EH (cell line): ENCODE measurements around the gene GABARAP.

Source experiments
- DNase-seq: peaks from one replicate; pipeline ENCODE4 v3.0.0-alpha.2; 2015; ENCODE audit warnings: low read depth

Gene GABARAP

GRCh38 chr17:7205561-7205960 lies 36.7 kb downstream of the GABARAP start:
- DNase-seq = no peak

GRCh38 chr17:7204828-7205461 lies 37.3 kb downstream of the GABARAP start:
- peak; percentile 81 for DNase-seq

GRCh38 chr17:7204336-7204735 lies 37.9 kb downstream of the GABARAP start:
- DNase-seq = no peak

DNA sequence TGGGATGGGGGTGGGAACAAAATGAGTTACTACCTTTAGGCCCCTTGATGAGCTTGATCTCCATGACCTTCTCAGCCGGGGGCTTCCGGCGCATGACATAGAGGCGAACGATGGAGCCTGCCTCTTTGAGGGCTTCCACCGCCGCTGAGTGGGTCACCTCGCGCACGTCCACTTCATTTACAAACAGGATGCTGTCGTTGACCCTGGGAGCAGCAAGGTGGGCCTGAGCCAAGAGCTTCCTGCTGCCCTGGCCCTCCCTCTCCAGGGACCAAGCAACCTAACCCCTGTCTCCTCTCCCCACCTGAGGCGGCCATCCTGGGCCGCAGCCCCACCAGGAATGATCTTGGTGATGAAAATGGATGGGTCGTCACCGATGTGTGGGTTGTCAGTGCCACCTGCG lies 38.9 kb downstream of the GABARAP start:
- no peak for DNase-seq

DNA sequence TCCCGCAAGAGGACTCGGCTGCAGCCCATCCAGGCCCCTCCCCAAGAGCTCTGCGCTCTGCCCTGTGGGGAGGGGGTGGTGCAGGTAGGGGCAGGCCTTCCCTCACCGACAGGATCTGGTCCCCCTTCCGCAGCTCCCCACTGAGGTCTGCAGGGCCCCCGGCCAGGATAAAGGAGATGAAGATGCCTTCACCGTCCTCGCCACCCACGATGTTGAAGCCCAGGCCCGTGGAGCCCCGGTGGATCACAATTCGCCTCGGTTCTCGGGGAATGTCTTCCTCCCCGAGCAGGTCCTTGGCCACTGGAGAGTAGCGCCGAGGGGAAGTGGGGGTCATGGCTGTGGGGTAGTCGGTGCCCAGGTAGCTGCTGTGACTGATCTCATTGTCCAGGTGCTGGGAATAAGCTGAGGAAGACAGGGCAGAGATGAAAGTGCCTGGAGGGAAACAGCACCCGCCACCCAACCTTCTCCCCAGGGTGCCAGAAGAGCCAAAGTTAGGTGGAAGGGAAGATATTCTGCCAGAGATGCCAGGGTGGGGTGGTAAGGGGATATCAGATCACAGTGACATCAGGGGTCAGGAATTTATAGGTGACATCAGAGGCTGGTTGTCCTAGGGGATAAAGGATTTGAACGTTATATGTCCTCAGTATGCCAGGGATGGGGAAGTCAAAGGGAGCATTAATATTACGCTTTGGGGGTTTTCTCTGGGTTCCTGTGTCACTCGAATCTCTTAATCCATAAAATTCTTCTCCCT lies 45.4 kb downstream of the GABARAP start:
- no peak for DNase-seq

DNA sequence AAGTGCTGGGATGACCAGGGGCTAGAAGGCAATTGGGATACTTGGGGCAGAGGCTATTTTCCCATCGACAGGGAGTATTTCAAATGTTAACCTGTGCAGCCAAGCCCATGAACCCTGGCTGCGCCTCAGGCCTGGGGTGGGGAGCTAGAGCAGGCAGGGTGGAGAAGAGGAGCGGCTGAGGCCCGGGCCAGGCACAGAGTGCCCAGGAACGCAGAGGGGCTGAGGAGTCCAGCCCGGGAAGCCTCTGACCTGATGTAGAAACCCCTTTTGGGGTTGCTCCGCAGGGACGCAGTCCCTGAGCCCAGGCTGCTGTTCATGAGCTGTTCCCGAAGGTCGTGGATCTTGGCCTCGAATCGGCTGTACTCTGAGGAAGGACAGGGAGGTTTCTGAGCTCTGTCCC lies 46.3 kb downstream of the GABARAP start:
- DNase-seq = no peak

DNA sequence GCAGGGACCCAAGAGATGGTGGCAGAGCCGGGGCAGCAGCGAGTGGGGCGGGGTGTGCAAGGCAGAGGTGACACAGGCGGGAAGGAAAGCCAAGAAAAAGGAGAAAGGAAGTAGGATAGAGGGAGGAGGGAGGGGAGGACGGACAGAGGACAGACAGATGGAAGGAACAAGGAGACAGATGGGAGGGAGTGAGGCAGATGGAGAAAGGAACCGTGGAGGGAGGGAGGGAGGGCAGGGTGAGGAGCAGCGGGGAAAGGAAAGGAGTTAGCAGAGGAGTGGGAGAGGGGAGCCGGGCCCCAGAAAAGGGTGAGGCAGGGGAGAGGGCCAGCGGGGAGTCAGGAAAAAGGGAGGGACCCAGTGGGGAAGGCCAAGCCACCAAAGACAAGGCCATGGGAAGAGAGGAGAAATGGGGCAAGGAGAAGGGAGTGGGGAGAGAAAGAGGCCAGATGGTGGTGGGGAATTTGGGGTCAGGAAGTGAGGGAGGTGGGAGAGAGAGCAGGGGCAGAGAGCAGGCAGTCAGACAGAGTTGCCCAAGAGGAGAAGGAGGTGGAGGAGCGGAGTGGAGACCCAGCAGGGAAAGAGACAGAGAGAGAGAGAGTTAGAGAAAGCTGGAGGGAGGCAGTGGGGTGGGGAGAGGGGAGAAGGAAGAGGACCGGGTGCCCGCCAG lies 49.8 kb downstream of the GABARAP start:
- DNase-seq = no peak

GRCh38 chr17:7191571-7192270 lies 50.5 kb downstream of the GABARAP start:
- DNase-seq = peak; percentile 55

DNA sequence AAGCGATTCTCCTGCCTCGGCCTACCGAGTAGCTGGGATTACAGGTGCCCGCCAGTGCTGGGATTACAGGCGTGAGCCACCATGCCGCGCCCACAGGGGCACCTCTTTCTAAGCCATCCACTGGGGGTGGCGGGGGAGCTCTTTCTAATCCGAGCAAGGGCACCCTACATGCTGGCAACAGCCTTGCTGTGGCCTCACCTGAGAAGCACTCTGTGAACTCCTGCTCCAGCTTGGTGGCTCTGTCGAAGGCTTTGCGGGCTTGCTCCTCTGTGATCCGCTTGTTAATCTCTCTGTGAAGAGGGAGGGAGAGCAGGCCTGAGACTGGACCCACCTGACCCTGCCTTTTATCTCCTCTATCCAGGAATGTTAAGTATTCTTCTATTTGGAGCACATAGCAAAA lies 51.2 kb downstream of the GABARAP start:
- DNase-seq = no peak

GRCh38 chr17:7190276-7190917 lies 51.9 kb downstream of the GABARAP start:
- DNase-seq = no peak
